Thyroid gland (tissue), 4 donors: Measurements from ENCODE around the gene MCF2L.

Experiments
- POLR2A ChIP-seq, 2 donors: fragments of 450-650 bp; IDR thresholded peaks; one replicate each; pipeline ENCODE4 v1.6.1; 2017; ENCODE audit warnings: antibody characterized with exemption in 2 of 2, mild to moderate bottlenecking in 2 of 2, moderate library complexity in 1 of 2
- TF ChIP-seq, protein P1 (sequence below), 6 experiments: fragments of 200-600 bp in 3 of 6; fragments of 450-650 bp in 3 of 6; sonication (generic) in 3 of 6; IDR thresholded peaks; one replicate each; pipeline ENCODE4 v1.5.1; 2016 to 2019; ENCODE audit warnings: antibody characterized with exemption in 6 of 6, mild to moderate bottlenecking in 2 of 6, inconsistent platforms in 1 of 6, moderate library complexity in 1 of 6

DNA sequence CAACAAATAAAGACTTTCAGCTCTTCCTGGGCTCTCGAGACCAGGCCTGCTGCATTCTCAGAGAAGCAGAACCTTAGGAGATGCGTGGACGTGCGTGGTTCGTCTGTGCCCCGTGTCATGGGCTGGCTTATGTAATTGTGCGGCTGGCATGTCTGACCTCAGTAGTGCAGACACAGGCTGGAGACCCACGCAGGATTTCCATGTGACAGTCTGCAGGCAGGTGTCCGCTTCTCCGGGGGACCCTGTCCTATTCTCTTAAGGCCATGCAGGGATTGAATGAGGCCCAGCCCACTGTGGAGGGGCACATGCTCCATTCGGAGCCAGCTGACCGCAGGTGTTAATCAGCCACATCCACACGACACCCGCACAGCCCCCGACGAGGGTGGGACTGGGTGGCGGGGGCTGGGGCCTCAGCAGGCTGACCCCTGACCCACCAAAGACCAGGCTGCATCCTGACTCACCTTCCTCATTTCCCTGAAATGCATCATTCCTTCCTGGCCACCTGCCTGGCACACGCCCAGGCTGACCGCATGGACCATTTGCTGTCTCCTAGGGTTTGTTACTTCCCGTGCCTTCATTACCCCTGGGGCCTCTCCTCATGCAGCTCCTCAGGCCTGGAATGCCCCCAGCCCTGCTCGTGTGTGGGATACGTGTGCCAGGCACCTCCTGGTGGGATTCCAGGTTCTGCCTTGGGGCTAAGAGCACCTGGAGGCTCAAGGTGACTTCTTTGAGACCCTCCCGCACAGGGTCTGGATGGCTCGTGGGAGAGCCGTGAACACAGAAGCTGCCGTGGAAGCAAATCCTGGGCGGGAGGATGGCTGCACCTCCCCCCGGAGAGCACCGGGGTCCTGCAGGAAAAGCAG is 10.7 kb upstream of the MCF2L start:
- no peak for TF ChIP-seq POLR2A (IDR thresholded peaks at IDR 0.05)
- TF ChIP-seq, protein P1, sequence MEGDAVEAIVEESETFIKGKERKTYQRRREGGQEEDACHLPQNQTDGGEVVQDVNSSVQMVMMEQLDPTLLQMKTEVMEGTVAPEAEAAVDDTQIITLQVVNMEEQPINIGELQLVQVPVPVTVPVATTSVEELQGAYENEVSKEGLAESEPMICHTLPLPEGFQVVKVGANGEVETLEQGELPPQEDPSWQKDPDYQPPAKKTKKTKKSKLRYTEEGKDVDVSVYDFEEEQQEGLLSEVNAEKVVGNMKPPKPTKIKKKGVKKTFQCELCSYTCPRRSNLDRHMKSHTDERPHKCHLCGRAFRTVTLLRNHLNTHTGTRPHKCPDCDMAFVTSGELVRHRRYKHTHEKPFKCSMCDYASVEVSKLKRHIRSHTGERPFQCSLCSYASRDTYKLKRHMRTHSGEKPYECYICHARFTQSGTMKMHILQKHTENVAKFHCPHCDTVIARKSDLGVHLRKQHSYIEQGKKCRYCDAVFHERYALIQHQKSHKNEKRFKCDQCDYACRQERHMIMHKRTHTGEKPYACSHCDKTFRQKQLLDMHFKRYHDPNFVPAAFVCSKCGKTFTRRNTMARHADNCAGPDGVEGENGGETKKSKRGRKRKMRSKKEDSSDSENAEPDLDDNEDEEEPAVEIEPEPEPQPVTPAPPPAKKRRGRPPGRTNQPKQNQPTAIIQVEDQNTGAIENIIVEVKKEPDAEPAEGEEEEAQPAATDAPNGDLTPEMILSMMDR (IDR thresholded peaks at IDR 0.05): no peak
